Gastroesophageal sphincter (tissue), 3 donors: ENCODE results near the gene COL5A2.

Experiments
- EP300 ChIP-seq: sonication (generic); formaldehyde crosslinking; IDR thresholded peaks from one replicate; pipeline ENCODE4 v1.6.1; 2017; ENCODE audit warnings: antibody characterized with exemption, mild to moderate bottlenecking
- POLR2A ChIP-seq, 2 donors: fragments of 450-650 bp; IDR thresholded peaks; one replicate each; pipeline ENCODE4 v1.6.1; 2017; ENCODE audit warnings: antibody characterized with exemption in 2 of 2, mild to moderate bottlenecking in 2 of 2, moderate library complexity in 1 of 2
- POLR2AphosphoS5 ChIP-seq: sonication (generic); formaldehyde crosslinking; IDR thresholded peaks from one replicate; pipeline ENCODE4 v1.6.1; 2017; ENCODE audit warnings: antibody characterized with exemption
- TF ChIP-seq, protein P1 (sequence below), 4 experiments: fragments of 200-600 bp in 2 of 4; fragments of 450-650 bp in 2 of 4; sonication (generic) in 1 of 4; IDR thresholded peaks; one replicate each; pipeline ENCODE4 v1.5.1; 2017 to 2019; ENCODE audit warnings: antibody characterized with exemption in 4 of 4, mild to moderate bottlenecking in 2 of 4, moderate library complexity in 2 of 4

DNA sequence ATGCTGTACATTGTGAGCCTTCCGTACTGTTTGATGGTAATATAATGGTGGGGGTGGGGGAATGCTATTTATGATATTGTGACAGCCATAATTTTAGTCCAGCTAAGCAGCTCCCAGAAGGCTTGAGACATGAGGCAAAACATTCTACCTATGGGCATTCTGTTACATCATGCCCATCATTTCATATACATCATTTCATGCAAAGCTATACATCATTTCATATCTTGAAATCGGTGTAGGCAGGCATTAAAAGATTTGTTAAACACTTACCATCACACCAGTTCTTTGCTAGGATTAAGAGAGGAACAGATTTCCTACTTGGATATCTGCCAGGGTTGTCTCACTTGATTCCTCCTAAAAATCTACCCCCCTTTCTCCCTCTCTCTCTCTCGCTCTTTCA lies 84.5 kb downstream of the COL5A2 start:
- TF ChIP-seq, protein P1, sequence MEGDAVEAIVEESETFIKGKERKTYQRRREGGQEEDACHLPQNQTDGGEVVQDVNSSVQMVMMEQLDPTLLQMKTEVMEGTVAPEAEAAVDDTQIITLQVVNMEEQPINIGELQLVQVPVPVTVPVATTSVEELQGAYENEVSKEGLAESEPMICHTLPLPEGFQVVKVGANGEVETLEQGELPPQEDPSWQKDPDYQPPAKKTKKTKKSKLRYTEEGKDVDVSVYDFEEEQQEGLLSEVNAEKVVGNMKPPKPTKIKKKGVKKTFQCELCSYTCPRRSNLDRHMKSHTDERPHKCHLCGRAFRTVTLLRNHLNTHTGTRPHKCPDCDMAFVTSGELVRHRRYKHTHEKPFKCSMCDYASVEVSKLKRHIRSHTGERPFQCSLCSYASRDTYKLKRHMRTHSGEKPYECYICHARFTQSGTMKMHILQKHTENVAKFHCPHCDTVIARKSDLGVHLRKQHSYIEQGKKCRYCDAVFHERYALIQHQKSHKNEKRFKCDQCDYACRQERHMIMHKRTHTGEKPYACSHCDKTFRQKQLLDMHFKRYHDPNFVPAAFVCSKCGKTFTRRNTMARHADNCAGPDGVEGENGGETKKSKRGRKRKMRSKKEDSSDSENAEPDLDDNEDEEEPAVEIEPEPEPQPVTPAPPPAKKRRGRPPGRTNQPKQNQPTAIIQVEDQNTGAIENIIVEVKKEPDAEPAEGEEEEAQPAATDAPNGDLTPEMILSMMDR (IDR thresholded peaks at IDR 0.05) = no peak
- TF ChIP-seq EP300 (no peak), POLR2A (IDR thresholded peaks at IDR 0.05) (no peak), POLR2AphosphoS5 (no peak)
